HG02870 (cell line): ENCODE data around the gene SFT2D3.
A peak's percentile ranks its signal among the peaks of the same experiment; 100 is the strongest.

Experiments
- ATAC-seq: cut with Tn5 transposase; IDR thresholded peaks from one replicate; pipeline ENCODE4 v1.9.1; 2021; ENCODE audit warnings: mild to moderate bottlenecking, moderate library complexity; ENCODE audit not compliant: unreplicated experiment

Gene SFT2D3

GRCh38 chr2:127701193-127701650 lies at the start of gene SFT2D3:
SFT2D3 (plus strand) TSS chr2:127701497; CDS start chr2:127701529, 32 bp downstream.
- peak; percentile 70 for ATAC-seq

- no peak for ATAC-seq
Observed at GRCh38 chr2:127651971-127652550, 49.2 kb upstream of the SFT2D3 start.

GRCh38 chr2:127652786-127653357 lies 48.4 kb upstream of the SFT2D3 start:
- ATAC-seq: no peak

GRCh38 chr2:127653421-127654083 lies 47.7 kb upstream of the SFT2D3 start:
- ATAC-seq: no peak

GRCh38 chr2:127654084-127654837 lies 47.0 kb upstream of the SFT2D3 start:
- no peak for ATAC-seq

- no peak for ATAC-seq
Observed at GRCh38 chr2:127654838-127655175, 46.5 kb upstream of the SFT2D3 start.

GRCh38 chr2:127655209-127656073 lies 45.9 kb upstream of the SFT2D3 start:
- no peak for ATAC-seq

GRCh38 chr2:127656569-127657231 lies 44.6 kb upstream of the SFT2D3 start:
- no peak for ATAC-seq

- ATAC-seq: no peak
Observed at GRCh38 chr2:127657232-127657595, 44.1 kb upstream of the SFT2D3 start.

GRCh38 chr2:127658146-127658545 lies 43.2 kb upstream of the SFT2D3 start:
- no peak for ATAC-seq

GRCh38 chr2:127658641-127659407 lies 42.5 kb upstream of the SFT2D3 start:
- ATAC-seq: no peak

- no peak for ATAC-seq
Observed at GRCh38 chr2:127659408-127660290, 41.6 kb upstream of the SFT2D3 start.

- ATAC-seq: no peak
Observed at GRCh38 chr2:127660291-127660578, 41.1 kb upstream of the SFT2D3 start.

- ATAC-seq: no peak
Observed at GRCh38 chr2:127661072-127661649, 40.1 kb upstream of the SFT2D3 start.

- no peak for ATAC-seq
Observed at GRCh38 chr2:127661949-127662510, 39.3 kb upstream of the SFT2D3 start.

- ATAC-seq: no peak
Observed at GRCh38 chr2:127662937-127663565, 38.2 kb upstream of the SFT2D3 start.

GRCh38 chr2:127663566-127664064 lies 37.7 kb upstream of the SFT2D3 start:
- no peak for ATAC-seq
